SU-DHL-6 (cell line): ENCODE data around the gene TRIAP1.

ENCODE experiments used
- H2AFZ ChIP-seq: fragments of 200-600 bp; sonication (generic); 2 replicates; pipeline ENCODE4 v1.6.1; 2014; ENCODE audit warnings: low read depth, mild to moderate bottlenecking, moderate library complexity, mixed read lengths, antibody characterized with exemption, low read length; ENCODE audit not compliant: severe bottlenecking
- H3F3A ChIP-seq: fragments of 200-600 bp; shearing (Covaris generic); 2 replicates; pipeline ENCODE4 v1.6.0; 2016; ENCODE audit warnings: antibody characterized with exemption, mild to moderate bottlenecking; ENCODE audit not compliant: insufficient read depth
- H3K27ac ChIP-seq: fragments of 200-600 bp; sonication (generic); 2 replicates; pipeline ENCODE4 v1.5.1; 2016; ENCODE audit warnings: low read depth, mild to moderate bottlenecking, low read length, moderate library complexity, mixed read lengths
- H3K27me3 ChIP-seq: fragments of 200-600 bp; sonication (generic), shearing (Covaris generic); 2 replicates; pipeline ENCODE4 v1.6.0; 2014; ENCODE audit warnings: mild to moderate bottlenecking, low read length
- H3K36me3 ChIP-seq: fragments of 200-600 bp; sonication (generic); 2 replicates; pipeline ENCODE4 v1.6.1; 2014; ENCODE audit warnings: mild to moderate bottlenecking, low read length, mixed read lengths
- H3K4me2 ChIP-seq: fragments of 300-600, 200-600 bp; shearing (Covaris generic), sonication (generic); 2 replicates; pipeline ENCODE4 v1.6.0; 2014; ENCODE audit warnings: low read length, low read depth, mild to moderate bottlenecking; ENCODE audit not compliant: poor library complexity, severe bottlenecking
- H3K4me3 ChIP-seq: fragments of 200-600 bp; sonication (generic); 2 replicates; pipeline ENCODE4 v1.5.1; 2014; ENCODE audit warnings: antibody characterized with exemption, low read length, mild to moderate bottlenecking, mixed read lengths; ENCODE audit not compliant: insufficient read depth, poor library complexity, severe bottlenecking
- H3K79me2 ChIP-seq: fragments of 200-600 bp; sonication (generic); 2 replicates; pipeline ENCODE4 v1.6.1; 2014; ENCODE audit warnings: mild to moderate bottlenecking, low read length, moderate library complexity; ENCODE audit not compliant: insufficient read depth
- H3K9ac ChIP-seq: fragments of 200-600 bp; sonication (generic); 2 replicates; pipeline ENCODE4 v1.7.0; 2014; ENCODE audit warnings: mild to moderate bottlenecking, low read length
- H3K9me2 ChIP-seq: fragments of 200-600 bp; sonication (generic); replicated peaks from 2 replicates; pipeline ENCODE4 v1.6.1; 2014; ENCODE audit warnings: low read length; ENCODE audit not compliant: insufficient read depth
- H3K9me3 ChIP-seq: fragments of 200-600 bp; sonication (generic); 2 replicates; pipeline ENCODE4 v1.6.1; 2014; ENCODE audit warnings: low read length, mixed read lengths; ENCODE audit not compliant: insufficient read depth
- H4K20me1 ChIP-seq: fragments of 200-600 bp; sonication (generic); 2 replicates; pipeline ENCODE4 v1.6.1; 2014; ENCODE audit warnings: low read depth, mild to moderate bottlenecking, antibody characterized with exemption, low read length, moderate library complexity, mixed read lengths
- CTCF ChIP-seq: fragments of 200-600 bp; sonication (generic); IDR thresholded peaks from one replicate; pipeline ENCODE4 v1.5.1; 2017; ENCODE audit warnings: antibody characterized with exemption, mild to moderate bottlenecking, low read length, moderate library complexity; ENCODE audit not compliant: insufficient read depth, poor library complexity, severe bottlenecking
- EZH2phosphoT487 ChIP-seq: fragments of 200-600 bp; sonication (generic), shearing (Covaris generic); conservative IDR thresholded peaks from 2 replicates; pipeline ENCODE4 v1.6.1; 2018; ENCODE audit warnings: mild to moderate bottlenecking, antibody characterized with exemption, low read length, moderate library complexity, mixed read lengths

TRIAP1 gene

DNA sequence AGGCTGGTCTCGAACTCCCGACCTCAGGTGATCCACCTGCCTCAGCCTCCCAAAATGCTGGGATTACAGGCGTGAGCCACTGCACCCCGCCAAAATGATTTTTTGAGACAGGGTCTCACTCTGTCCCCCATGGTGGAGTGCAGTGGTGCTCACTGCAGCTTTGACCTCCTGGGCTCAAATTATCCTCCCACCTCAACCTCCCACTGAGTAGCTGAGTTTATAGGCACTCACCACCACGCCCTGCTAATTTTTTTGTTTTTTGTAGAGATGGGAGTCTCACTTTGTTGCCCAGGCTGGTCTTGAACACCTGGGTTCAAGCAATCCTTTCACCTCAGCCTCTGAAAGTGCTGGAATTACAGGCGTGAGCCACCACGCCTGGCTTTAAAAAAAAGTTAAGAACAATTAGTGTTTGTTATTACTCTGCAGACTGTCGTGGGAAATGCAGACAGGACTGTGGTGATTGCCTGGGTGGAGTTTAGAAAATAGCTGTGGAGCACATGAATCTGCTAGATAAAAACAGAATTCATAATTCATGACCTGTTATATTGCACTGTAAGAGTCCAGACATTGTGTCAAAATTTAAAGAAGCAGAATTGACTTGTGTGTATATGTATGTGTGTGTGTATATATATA is 17.5 kb downstream of the TRIAP1 start:
- H3K4me3 ChIP-seq = no peak overlapping the region
- H4K20me1 ChIP-seq = no peaks in the 10 kb centered on the region
- H3K4me2 ChIP-seq = no peak overlapping the region
- TF ChIP-seq EZH2phosphoT487 = no peak
- TF ChIP-seq CTCF = no peak
- H3F3A ChIP-seq = no peaks in the 10 kb centered on the region; the same call in 1 of the 2 replicates
- H3K27ac ChIP-seq = no peak overlapping the region
- H3K27me3 ChIP-seq = no peaks in the 10 kb centered on the region
- H3K36me3 ChIP-seq = no peaks in the 10 kb centered on the region
- no peaks in the 10 kb centered on the region for H3K9me2 ChIP-seq
- H2AFZ ChIP-seq = no peak overlapping the region
- no peaks in the 10 kb centered on the region for H3K79me2 ChIP-seq
- H3K9me3 ChIP-seq = no peaks in the 10 kb centered on the region
- no peak overlapping the region for H3K9ac ChIP-seq

DNA sequence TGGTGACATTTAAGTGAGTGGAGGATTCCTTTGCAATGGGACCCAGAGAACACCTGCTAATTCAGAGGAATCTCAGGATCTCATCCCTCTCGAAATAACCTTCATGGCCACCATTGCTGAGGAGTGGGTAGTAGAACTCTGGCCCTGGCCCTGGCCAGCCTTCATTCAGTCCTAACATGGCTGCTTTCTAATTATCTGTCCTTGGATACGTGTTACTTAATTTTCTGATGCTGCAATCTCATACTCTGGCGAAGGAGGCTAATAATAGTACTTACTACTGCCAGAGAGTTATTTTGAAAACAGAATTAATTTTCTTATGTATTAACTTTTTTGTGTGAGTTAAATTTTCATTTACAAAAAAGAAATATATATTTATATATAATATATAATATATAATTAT is 20.4 kb downstream of the TRIAP1 start:
- no peaks in the 10 kb centered on the region for H3K9me2 ChIP-seq
- H3K9me3 ChIP-seq = no peaks in the 10 kb centered on the region
- no peak overlapping the region for H3K9ac ChIP-seq
- H3K27me3 ChIP-seq = no peaks in the 10 kb centered on the region
- H3F3A ChIP-seq = no peaks in the 10 kb centered on the region; the same call in 1 of the 2 replicates
- no peak overlapping the region for H2AFZ ChIP-seq
- no peak overlapping the region for H3K27ac ChIP-seq
- TF ChIP-seq EZH2phosphoT487 = no peak
- no peak for TF ChIP-seq CTCF
- H3K79me2 ChIP-seq = no peaks in the 10 kb centered on the region
- H3K4me3 ChIP-seq = no peak overlapping the region
- no peaks in the 10 kb centered on the region for H4K20me1 ChIP-seq
- no peak overlapping the region for H3K4me2 ChIP-seq
- no peaks in the 10 kb centered on the region for H3K36me3 ChIP-seq

DNA sequence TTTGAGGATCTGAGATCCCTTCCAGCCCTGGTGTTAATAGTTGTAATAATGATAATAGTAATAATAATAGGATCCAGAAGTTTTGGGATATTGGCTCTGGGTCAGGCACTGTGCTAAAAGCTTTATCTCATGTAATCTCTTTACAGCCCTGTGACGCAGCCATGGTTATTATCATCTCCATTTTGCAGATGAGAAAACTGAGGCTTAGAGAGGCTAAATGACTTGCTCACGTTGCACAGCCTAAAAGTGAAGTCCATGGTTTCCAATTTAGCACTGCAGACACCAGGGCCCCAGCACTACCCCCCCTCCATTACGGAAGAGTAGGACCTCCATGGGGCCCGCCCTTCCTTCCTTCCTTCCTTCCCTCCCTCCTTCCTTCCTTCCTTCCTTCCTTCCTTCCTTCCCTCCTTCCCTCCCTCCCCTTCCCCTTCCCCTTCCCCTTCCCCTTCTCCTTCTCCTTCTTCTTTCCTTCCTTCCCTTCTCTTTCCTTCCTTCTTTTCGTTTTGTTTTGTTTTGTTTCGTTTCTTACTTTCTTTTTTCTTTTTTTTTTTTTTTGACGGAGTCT is 23.2 kb downstream of the TRIAP1 start:
- TF ChIP-seq EZH2phosphoT487 = no peak

DNA sequence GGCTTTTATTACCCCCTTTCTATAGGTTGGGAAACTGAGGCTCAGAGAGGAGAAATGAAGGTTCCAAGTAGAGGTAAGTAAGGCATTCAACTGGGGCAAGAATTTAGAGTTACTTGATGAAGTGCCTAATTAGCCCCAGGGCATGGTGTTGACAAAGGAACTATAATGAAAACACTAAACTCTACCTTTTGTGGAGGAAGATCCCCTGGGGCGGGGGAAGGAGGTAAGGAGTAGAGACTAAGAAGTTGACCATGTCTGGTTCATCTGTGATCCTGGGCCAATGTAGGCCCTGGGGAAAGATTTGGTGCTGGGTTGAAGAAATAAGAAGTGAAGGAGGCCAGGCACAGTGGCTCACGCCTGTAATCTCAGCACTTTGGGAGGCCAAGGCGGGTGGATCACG is 24.5 kb downstream of the TRIAP1 start:
- no peaks in the 10 kb centered on the region for H3K27me3 ChIP-seq
- no peaks in the 10 kb centered on the region for H3K9me2 ChIP-seq
- H3K4me2 ChIP-seq = no peak overlapping the region
- no peak overlapping the region for H3K9ac ChIP-seq
- H2AFZ ChIP-seq = no peak overlapping the region
- TF ChIP-seq EZH2phosphoT487 (no peak), CTCF (no peak)
- no peaks in the 10 kb centered on the region for H4K20me1 ChIP-seq
- H3K4me3 ChIP-seq = no peak overlapping the region
- no peaks in the 10 kb centered on the region for H3K79me2 ChIP-seq
- H3K36me3 ChIP-seq = no peaks in the 10 kb centered on the region
- no peak overlapping the region for H3K27ac ChIP-seq
- no peaks in the 10 kb centered on the region; the same call in 1 of the 2 replicates for H3F3A ChIP-seq
- H3K9me3 ChIP-seq = no peaks in the 10 kb centered on the region

More for the DNA sequence above, 23.2 kb downstream of the TRIAP1 start:
- Histone ChIP-seq H3K27ac (no peak overlapping the region), H4K20me1 (no peaks in the 10 kb centered on the region), H3K4me3 (no peak overlapping the region), H3K27me3 (no peaks in the 10 kb centered on the region), H3K79me2 (no peaks in the 10 kb centered on the region), H3K4me2 (no peak overlapping the region), H3K36me3 (no peaks in the 10 kb centered on the region), H3K9ac (no peak overlapping the region), H3F3A (no peaks in the 10 kb centered on the region; the same call in 1 of the 2 replicates), H3K9me3 (no peaks in the 10 kb centered on the region), H3K9me2 (no peaks in the 10 kb centered on the region), H2AFZ (no peak overlapping the region)
